HEK293 (cell line): ENCODE measurements around the gene PHKB.

Source experiments
- CTCF ChIP-seq: fragments of 450-650 bp; formaldehyde crosslinking; IDR thresholded peaks from 2 replicates; pipeline ENCODE4 v1.5.1; 2016; ENCODE audit warnings: missing biosample characterization, missing genetic modification characterization
- GLI2 ChIP-seq: fragments of 450-650 bp; formaldehyde crosslinking; IDR thresholded peaks from 2 replicates; pipeline ENCODE4; 2017; ENCODE audit warnings: missing biosample characterization, missing genetic modification characterization, low read depth, borderline replicate concordance
- ZNF175 ChIP-seq: fragments of 450-650 bp; formaldehyde crosslinking; IDR thresholded peaks from 2 replicates; pipeline ENCODE4 v1.5.1; 2016; ENCODE audit warnings: missing biosample characterization, missing genetic modification characterization
- ZNF239 ChIP-seq: fragments of 450-650 bp; formaldehyde crosslinking; IDR thresholded peaks from 2 replicates; pipeline ENCODE4 v1.5.1; 2016; ENCODE audit warnings: missing biosample characterization, missing genetic modification characterization
- ZNF292 ChIP-seq: fragments of 450-650 bp; formaldehyde crosslinking; IDR thresholded peaks from 2 replicates; pipeline ENCODE4 v1.5.1; 2016; ENCODE audit warnings: low read depth, missing biosample characterization, missing genetic modification characterization, borderline replicate concordance
- ZSCAN30 ChIP-seq: fragments of 450-650 bp; IDR thresholded peaks from 2 replicates; pipeline ENCODE4 v1.5.1; 2018; ENCODE audit warnings: missing biosample characterization, mild to moderate bottlenecking, missing genetic modification characterization, moderate library complexity

- no peak for TF ChIP-seq ZNF292 (tag by site-specific recombination)
- no peak for TF ChIP-seq GLI2 (tag by site-specific recombination)
- no peak for TF ChIP-seq CTCF (tag by site-specific recombination)
- no peak for TF ChIP-seq ZSCAN30
- no peak for TF ChIP-seq ZNF175 (tag by site-specific recombination)
- no peak for TF ChIP-seq ZNF239 (tag by site-specific recombination)
Measured at GRCh38 chr16:47695756-47696155, 234.6 kb downstream of the PHKB start.
